ENCODE measurements around the gene TGOLN2. TPM values are rescaled to one million over a fixed set of nuclear protein-coding genes. Genes with fewer than 3 reads are reported as not detected.
A peak's percentile ranks its signal among the peaks of the same experiment; 100 is the strongest.
"Not testable (repeated sequence)": the region's sequence is repeated elsewhere in the genome, so short reads cannot be mapped to it uniquely, and the experiment has no call there.

TGOLN2 gene
- total RNA-seq, 1 donor from 2014 or later: 72.4 TPM

- TF ChIP-seq CTCF (conservative IDR thresholded peaks at IDR 0.05; ENCODE audit: low read depth, low read length): no peak
- H3K4me3 ChIP-seq (ENCODE audit: low read depth, low read length): no peak overlapping the region
- DNase-seq (ENCODE audit: low read depth): no peak
Measured at GRCh38 chr2:85367180-85367579, 39.4 kb upstream of the TGOLN2 start.

- not testable (repeated sequence) for DNase-seq (ENCODE audit: low read depth); H3K4me3 ChIP-seq (ENCODE audit: low read depth, low read length)
Measured at GRCh38 chr2:85362653-85363387, 35.0 kb upstream of the TGOLN2 start.

- no peak overlapping the region for H3K4me3 ChIP-seq (ENCODE audit: low read depth, low read length)
- DNase-seq (ENCODE audit: low read depth): no peak
- TF ChIP-seq CTCF (conservative IDR thresholded peaks at IDR 0.05; ENCODE audit: low read depth, low read length): no peak
Measured at GRCh38 chr2:85357736-85358135, 29.9 kb upstream of the TGOLN2 start.

GRCh38 chr2:85356186-85356585 is 28.4 kb upstream of the TGOLN2 start:
- H3K4me3 ChIP-seq (ENCODE audit: low read depth, low read length): no peak overlapping the region
- no peak for TF ChIP-seq CTCF (conservative IDR thresholded peaks at IDR 0.05; ENCODE audit: low read depth, low read length)
- no peak for DNase-seq (ENCODE audit: low read depth)

GRCh38 chr2:85355521-85355920 is 27.7 kb upstream of the TGOLN2 start:
- peak overlapping the region; percentile 99 for H3K4me3 ChIP-seq (ENCODE audit: low read depth, low read length)
- DNase-seq (ENCODE audit: low read depth): no peak
- TF ChIP-seq CTCF (conservative IDR thresholded peaks at IDR 0.05; ENCODE audit: low read depth, low read length): no peak

- peak overlapping the region; percentile 99 for H3K4me3 ChIP-seq (ENCODE audit: low read depth, low read length)
- TF ChIP-seq CTCF (conservative IDR thresholded peaks at IDR 0.05; ENCODE audit: low read depth, low read length): no peak
- no peak for DNase-seq (ENCODE audit: low read depth)
Measured at GRCh38 chr2:85355073-85355410, 27.3 kb upstream of the TGOLN2 start.

GRCh38 chr2:85354286-85355072 is 26.7 kb upstream of the TGOLN2 start, which contains the start of the genes ELMOD3 and RETSAT:
Gene ELMOD3 (plus strand): TSS chr2:85354769. CDS start chr2:85357199, 2,430 bp downstream.
Gene RETSAT (minus strand): TSS chr2:85354528. CDS start chr2:85354507, 21 bp downstream.
- peak within 1 kb of the TSS; percentile 99 for H3K4me3 ChIP-seq (ENCODE audit: low read depth, low read length)
- DNase-seq (ENCODE audit: low read depth): peak; percentile 95
- no peak for TF ChIP-seq CTCF (conservative IDR thresholded peaks at IDR 0.05; ENCODE audit: low read depth, low read length)

All from epithelial cell of proximal tubule (primary cell).